Measurements from ENCODE around the gene CLCNKB. TPM values are rescaled to one million over a fixed set of nuclear protein-coding genes. Genes with fewer than 3 reads are reported as not detected.
"Not testable (repeated sequence)": the region's sequence is repeated elsewhere in the genome, so short reads cannot be mapped to it uniquely, and the experiment has no call there.

CLCNKB gene
- total RNA-seq, 1 donor from 2014 or later: 0.35 TPM

GRCh38 chr1:16055613-16056520 lies 12.3 kb downstream of the CLCNKB start:
- DNase-seq (ENCODE audit: low spot score): no peak

GRCh38 chr1:16056521-16056912 lies 12.9 kb downstream of the CLCNKB start:
- not testable (repeated sequence) for DNase-seq (ENCODE audit: low spot score)

- not testable (repeated sequence) for DNase-seq (ENCODE audit: low spot score)
These were observed 13.8 kb downstream of the CLCNKB start for GRCh38 chr1:16057314-16057915.

- DNase-seq (ENCODE audit: low spot score): not testable (repeated sequence)
These were observed 15.0 kb downstream of the CLCNKB start for GRCh38 chr1:16058394-16059120.

- DNase-seq (ENCODE audit: low spot score): no peak
These were observed 17.7 kb downstream of the CLCNKB start for GRCh38 chr1:16061266-16061665.

GRCh38 chr1:16061989-16062686 lies 18.6 kb downstream of the CLCNKB start:
- not testable (repeated sequence) for DNase-seq (ENCODE audit: low spot score)

GRCh38 chr1:16062687-16063075 lies 19.1 kb downstream of the CLCNKB start:
- not testable (repeated sequence) for DNase-seq (ENCODE audit: low spot score)

GRCh38 chr1:16063226-16063829 lies 19.7 kb downstream of the CLCNKB start:
- no peak for DNase-seq (ENCODE audit: low spot score)

- no peak for DNase-seq (ENCODE audit: low spot score)
These were observed 20.3 kb downstream of the CLCNKB start for GRCh38 chr1:16063921-16064320.

GRCh38 chr1:16064536-16065268 lies 21.1 kb downstream of the CLCNKB start:
- DNase-seq (ENCODE audit: low spot score): no peak

GRCh38 chr1:16065269-16065576 lies 21.6 kb downstream of the CLCNKB start:
- no peak for DNase-seq (ENCODE audit: low spot score)

GRCh38 chr1:16066245-16066644 lies 22.7 kb downstream of the CLCNKB start:
- no peak for DNase-seq (ENCODE audit: low spot score)

- no peak for DNase-seq (ENCODE audit: low spot score)
These were observed 23.7 kb downstream of the CLCNKB start for GRCh38 chr1:16067127-16067768.

GRCh38 chr1:16067933-16068332 lies 24.4 kb downstream of the CLCNKB start:
- DNase-seq (ENCODE audit: low spot score): no peak

GRCh38 chr1:16068356-16069270 lies 25.0 kb downstream of the CLCNKB start:
- DNase-seq (ENCODE audit: low spot score): no peak

- no peak for DNase-seq (ENCODE audit: low spot score)
These were observed 27.2 kb downstream of the CLCNKB start for GRCh38 chr1:16070640-16071355.

GRCh38 chr1:16071614-16072013 lies 28.0 kb downstream of the CLCNKB start:
- DNase-seq (ENCODE audit: low spot score): no peak

- no peak for DNase-seq (ENCODE audit: low spot score)
These were observed 28.5 kb downstream of the CLCNKB start for GRCh38 chr1:16072095-16072494.

All from mesenteric fat pad (tissue), 1 donor.